GM21515 (cell line): ENCODE measurements around the gene DLG2.

Experiments used
- ATAC-seq: cut with Tn5 transposase; IDR thresholded peaks from one replicate; pipeline ENCODE4 v1.9.1; 2021; ENCODE audit not compliant: unreplicated experiment

DLG2 gene

GRCh38 chr11:84607975-84608836 lies 1018.9 kb downstream of the DLG2 start:
- ATAC-seq = no peak

- no peak for ATAC-seq
Measured at GRCh38 chr11:84594602-84595001, 1032.5 kb downstream of the DLG2 start.

- no peak for ATAC-seq
Measured at GRCh38 chr11:84590106-84590505, 1037.0 kb downstream of the DLG2 start.

GRCh38 chr11:84588131-84588829 lies 1038.9 kb downstream of the DLG2 start:
- no peak for ATAC-seq

GRCh38 chr11:84583106-84583505 lies 1044.0 kb downstream of the DLG2 start:
- no peak for ATAC-seq

- no peak for ATAC-seq
Measured at GRCh38 chr11:84581083-84581482, 1046.1 kb downstream of the DLG2 start.

- ATAC-seq = no peak
Measured at GRCh38 chr11:84580428-84580827, 1046.7 kb downstream of the DLG2 start.

GRCh38 chr11:84573868-84574267 lies 1053.3 kb downstream of the DLG2 start:
- no peak for ATAC-seq

GRCh38 chr11:84566671-84567070 lies 1060.5 kb downstream of the DLG2 start:
- ATAC-seq = no peak

- ATAC-seq = no peak
Measured at GRCh38 chr11:84564867-84565184, 1062.3 kb downstream of the DLG2 start.

- peak; percentile 90 for ATAC-seq
Measured at GRCh38 chr11:84564180-84564866, 1062.8 kb downstream of the DLG2 start.

- ATAC-seq = no peak
Measured at GRCh38 chr11:84563356-84563755, 1063.8 kb downstream of the DLG2 start.

GRCh38 chr11:84560206-84560605 lies 1066.9 kb downstream of the DLG2 start:
- ATAC-seq = no peak

GRCh38 chr11:84558085-84558905 lies 1068.8 kb downstream of the DLG2 start:
- peak; percentile 98 for ATAC-seq

GRCh38 chr11:84552791-84553190 lies 1074.4 kb downstream of the DLG2 start:
- no peak for ATAC-seq

GRCh38 chr11:84549217-84549616 lies 1077.9 kb downstream of the DLG2 start:
- ATAC-seq = peak; percentile 99

- ATAC-seq = no peak
Measured at GRCh38 chr11:84544566-84544965, 1082.6 kb downstream of the DLG2 start.

GRCh38 chr11:84543367-84544159 lies 1083.6 kb downstream of the DLG2 start:
- ATAC-seq = no peak

- no peak for ATAC-seq
Measured at GRCh38 chr11:84541731-84542340, 1085.3 kb downstream of the DLG2 start.

- no peak for ATAC-seq
Measured at GRCh38 chr11:84536456-84536855, 1090.7 kb downstream of the DLG2 start.
